DMS53 (cell line): Measurements from ENCODE around the gene BCAR1.
A peak's percentile ranks its signal among the peaks of the same experiment; 100 is the strongest.
"Not testable (repeated sequence)": the region's sequence is repeated elsewhere in the genome, so short reads cannot be mapped to it uniquely, and the experiment has no call there.

Source experiments
- DNase-seq: peaks from one replicate; lab custom pipeline; 2025; lab: John Stamatoyannopoulos, UW

The BCAR1 gene

DNA sequence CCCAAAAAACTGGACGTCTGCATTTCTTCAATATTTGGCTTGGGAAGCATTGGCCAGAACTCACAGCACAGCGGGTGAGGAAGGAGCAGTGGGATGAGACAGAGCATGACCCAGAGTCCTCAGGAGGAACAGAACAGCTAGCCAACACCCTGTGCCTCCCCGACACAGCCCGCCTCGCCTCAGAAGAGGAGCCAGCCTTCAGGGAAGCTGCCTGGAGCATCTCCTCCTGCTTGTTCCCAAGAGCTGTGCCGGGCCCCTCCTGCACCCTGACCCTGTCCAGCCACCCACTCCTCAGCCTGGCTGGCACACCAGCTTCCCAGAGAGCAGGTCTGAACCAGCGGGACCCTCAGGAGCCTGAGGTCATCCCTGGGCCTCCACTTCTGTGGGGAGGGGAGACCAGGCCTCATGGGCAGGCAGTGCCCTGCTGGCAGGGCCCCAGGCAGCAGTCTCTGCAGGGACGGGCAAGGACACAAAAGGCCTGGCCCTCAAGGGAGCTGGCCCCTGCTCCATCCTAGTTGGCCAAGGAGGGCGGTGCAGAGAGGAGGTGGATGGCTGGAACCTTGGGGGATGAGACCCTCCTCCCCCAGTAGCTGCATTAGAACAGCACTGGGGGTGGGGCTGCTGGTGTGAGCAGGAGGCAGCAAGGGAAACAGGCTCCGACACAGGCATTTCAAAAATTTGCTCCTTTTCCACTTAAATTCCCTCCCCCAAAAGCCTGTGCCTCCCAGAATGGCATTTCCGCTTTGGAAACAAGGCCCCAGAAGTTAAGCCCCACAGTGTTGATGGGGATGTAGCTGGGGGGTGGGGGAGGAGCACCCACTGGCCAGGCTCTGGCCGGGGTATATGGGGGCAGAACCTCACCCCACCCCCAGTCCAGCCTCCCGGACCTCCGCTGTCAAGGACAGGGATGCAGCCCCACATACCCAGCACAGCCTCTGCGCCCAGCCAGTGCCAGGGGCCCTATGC lies 1.8 kb upstream of the BCAR1 start:
- DNase-seq = no peak

GRCh38 chr16:75252049-75252864 lies 833 bp upstream of the BCAR1 start:
- DNase-seq = peak; percentile 56

GRCh38 chr16:75250809-75251279 lies 580 bp downstream of the BCAR1 start:
- DNase-seq = peak; percentile 83

- DNase-seq = peak; percentile 40
Measured at GRCh38 chr16:75250089-75250808, 1.2 kb downstream of the BCAR1 start.

DNA sequence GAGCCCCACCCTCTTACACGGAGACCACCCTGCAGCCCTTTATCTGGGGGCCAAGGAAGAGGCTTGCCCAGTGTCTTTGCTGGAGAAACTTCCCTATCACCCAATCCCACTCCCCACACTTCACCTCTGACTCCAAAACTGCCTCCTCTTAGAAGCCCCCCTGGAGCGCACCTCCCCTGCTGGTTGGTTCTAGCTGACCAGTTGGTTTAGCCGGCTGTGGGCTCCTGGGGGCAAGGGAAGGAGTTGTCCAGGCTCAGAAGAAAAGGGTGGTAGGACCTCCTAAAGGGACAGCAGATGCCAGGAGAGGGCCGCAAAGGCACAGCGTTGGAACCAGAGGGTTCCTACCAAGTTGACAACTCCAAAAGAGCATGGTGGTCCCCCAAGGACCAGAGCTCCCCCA lies 2.0 kb downstream of the BCAR1 start:
- no peak for DNase-seq

- no peak for DNase-seq
Measured at GRCh38 chr16:75248536-75249380, 2.7 kb downstream of the BCAR1 start.

DNA sequence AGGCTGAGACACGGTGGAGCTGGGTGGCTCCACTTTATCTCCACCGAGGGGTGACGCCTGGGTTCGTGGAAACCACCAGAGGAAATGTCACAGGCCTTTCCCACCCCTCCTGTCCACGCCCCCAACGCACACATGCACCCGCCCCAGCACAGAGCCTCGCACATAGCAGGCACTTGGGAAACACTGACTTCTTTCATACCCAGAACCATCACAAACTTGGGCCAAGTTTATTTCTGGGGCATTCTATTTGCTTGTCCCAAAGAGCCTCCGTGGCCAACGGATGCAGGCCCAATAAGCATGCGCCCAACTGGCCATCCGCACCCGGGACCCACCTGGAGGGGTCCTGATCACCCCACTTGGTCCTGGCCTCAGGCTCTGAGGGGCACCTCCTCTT lies 3.3 kb downstream of the BCAR1 start:
- DNase-seq = no peak

- DNase-seq = no peak
Measured at GRCh38 chr16:75247249-75247648, 4.2 kb downstream of the BCAR1 start.

DNA sequence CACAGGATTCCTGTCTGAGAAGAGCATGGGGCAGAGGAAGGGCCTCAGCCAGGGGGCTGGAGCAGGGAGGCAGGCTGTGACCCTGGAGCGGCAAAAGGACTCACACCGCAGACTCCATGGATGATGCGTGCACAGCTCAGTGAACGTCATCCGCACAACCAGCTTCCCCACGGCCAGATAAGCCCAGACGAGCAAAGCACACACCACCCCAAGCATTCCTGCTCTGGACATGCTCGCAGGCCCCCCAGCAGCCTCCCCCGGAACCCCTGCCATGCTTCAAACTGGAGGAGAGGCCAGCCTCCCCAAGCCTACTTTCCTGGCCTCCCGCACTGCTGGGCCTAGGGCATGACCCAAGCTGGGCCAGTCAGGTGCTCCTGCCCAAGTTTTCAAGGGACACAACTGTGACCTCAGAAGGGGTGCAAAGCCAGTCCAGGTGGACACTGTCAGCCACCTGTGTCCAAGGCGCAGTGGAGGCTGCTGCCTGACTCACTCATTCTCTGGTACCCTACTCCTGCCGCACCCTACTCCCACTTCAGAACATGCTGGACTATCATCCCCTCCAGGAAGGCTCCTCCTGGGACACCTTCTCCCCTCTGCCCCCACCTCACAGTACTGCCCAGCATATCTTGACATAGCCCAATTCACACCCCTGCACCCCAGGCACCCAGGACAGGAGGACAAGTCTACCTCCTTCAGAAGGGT lies 4.8 kb downstream of the BCAR1 start:
- no peak for DNase-seq

DNA sequence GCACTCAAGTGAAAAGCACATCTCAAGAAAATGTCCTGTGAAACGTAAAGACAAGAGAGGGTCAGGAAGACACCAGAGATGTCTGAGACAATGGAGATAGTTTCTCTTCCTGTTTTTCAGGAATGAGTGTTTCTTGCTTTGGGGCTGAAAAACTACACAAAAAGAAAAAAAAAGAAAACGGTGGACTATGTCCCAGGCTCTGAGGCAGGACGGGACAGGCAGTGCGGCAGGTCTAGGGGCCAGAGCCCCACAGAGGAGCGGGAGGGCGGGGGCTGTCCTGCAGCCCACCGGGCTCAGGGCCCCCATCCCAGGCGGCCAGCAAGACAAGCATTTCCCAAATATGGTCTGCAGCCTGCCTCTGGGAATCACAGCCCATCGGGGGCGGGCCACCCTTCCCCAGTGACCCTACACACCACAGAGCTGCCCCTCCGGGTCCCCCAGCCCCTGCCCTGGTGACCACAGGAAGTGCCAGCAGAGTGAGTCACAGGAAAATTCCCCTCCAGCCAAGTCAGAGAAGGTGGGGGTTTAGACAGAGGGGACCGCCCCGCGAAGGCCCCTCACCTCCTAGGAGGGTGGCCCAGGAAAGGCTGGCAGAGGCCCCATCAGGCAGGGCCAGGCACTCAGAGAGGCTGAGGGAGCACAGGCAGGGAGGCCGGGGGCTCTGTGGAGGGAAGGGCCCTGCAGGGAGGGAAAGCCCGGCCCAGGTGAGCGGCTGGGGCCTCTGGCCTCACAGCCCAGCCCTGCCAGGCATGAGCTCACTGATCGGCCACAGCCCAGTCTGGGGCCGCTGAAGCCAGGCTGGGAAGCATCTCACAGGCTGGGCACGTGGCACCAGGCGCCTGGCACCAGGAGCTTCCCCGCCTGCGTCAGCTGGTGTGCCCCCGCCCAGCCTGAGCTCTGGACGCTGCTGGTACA lies 6.3 kb downstream of the BCAR1 start:
- DNase-seq = peak; percentile 40

GRCh38 chr16:75244225-75244809 lies 7.1 kb downstream of the BCAR1 start:
- no peak for DNase-seq

DNA sequence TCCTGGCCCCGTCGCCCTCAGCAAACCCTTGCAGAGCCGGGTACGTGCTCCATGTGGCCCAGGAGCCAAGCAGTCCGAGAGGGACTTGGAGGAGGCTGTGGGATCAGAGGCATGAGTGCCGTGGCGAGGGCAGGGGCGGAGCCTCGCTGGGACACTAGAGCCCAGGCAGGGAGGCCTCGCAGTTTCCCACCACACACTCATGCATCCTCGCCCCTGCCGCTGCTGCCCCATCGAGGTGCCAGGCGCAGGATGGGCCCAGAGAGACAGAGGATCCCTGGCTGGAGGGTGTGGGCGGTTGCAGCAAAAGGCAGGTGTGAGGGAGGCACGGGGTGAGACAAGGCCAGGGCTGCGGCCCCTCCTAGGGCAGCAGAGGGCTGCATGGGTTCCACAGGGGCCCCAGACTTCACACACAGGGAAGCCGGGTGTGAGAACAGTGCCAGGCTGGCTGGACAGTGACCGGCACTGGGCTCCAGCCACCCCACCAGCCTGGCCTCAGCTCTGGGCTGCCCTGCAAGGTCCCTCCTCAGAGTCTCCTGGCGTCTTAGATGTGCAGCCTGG lies 7.7 kb downstream of the BCAR1 start:
- DNase-seq = no peak

- not testable (repeated sequence) for DNase-seq
Measured at GRCh38 chr16:75242436-75243078, 8.9 kb downstream of the BCAR1 start.

- DNase-seq = no peak
Measured at GRCh38 chr16:75241955-75242354, 9.5 kb downstream of the BCAR1 start.

DNA sequence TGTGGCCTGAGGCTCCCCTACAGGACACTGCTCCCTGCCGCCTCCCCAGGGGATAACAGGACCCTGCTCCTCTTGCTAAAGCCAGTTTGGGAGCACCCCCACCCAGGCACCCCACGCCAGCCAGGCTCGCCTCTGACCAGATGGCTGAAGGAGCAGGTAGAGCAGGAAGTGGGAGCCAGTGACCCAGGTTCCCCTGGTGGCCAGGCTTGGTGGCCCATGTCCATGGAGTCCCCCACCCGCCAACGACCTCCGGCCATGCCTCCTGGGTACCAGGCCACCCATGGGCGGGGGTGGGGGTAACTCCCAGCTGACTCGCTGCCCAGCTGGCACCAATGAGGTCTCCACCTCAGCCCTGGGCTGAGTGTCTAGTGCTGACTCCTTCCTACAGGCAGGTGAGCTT lies 10.0 kb downstream of the BCAR1 start:
- DNase-seq = no peak

- DNase-seq = not testable (repeated sequence)
Measured at GRCh38 chr16:75240633-75241032, 10.8 kb downstream of the BCAR1 start.

DNA sequence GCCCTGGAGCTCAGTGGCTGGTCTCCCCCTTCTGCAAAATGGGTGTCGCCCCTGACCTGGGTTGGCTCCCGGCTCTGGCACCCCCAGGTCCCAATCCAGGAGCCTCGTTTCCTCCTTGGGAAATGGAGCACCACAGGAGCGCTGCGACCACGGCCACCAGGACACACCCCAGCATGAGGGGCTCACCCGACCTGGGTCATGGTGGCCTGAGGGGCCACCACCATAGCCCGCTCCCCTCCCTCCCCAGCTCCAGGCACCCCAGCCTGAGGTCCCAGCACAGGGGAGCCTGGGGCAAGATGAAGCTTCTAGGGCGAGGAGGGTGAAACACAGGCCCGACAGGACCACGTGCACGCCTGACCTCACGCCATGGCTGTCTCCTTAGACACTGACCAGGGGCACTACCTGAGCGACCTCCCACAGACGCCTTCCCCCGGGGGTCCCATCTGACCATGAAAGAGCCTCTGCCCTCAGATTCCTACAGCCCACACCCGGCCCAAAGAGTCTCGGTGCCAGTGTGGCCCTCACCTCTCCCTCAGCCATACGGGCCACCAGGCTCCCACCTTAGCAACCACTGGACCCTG lies 11.8 kb downstream of the BCAR1 start:
- DNase-seq = no peak
